Fibroblast of skin of back (primary cell): ENCODE data around the gene STK10.
A peak's percentile ranks its signal among the peaks of the same experiment; 100 is the strongest.

Experiments
- DNase-seq: peaks from one replicate; pipeline ENCODE4 v3.0.0-alpha.2; 2013

STK10 gene

DNA sequence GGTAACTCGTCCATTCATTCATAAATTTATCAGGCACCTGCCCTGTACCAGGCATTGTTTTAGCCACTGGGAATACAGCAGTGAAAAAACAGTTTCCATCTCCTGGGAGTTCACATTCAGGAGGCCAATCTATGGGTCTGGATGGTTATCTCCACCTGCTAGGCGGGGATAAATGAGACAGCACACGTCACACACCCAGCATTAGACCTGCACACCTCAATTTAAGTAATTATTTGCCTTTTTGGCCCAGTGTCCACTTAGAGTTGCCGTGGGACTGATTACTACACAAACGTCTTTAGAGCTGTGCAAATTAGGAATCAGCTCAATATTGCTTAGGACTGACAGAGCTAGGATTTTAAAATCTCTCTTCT, 46.1 kb downstream of the STK10 start:
- DNase-seq, result no peak

DNA sequence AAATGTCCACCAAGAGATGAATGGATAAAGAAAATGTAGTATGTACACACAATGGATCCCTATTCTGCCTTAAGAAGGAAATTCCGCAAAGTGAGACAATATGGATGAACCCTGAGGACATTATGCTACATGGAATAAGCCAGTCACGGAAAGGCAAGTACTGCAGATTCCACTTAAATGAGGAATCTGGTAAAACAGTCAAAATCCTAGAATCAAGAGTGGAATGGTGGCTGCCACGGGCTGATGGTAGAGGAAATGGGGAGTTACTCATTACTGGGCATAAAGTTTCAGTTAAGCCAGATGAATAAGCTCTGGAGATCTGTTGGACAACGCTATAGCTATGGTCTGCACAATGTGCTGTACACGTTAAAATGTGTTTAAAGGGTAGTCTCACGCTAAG, 47.2 kb downstream of the STK10 start:
- DNase-seq, result no peak

DNA sequence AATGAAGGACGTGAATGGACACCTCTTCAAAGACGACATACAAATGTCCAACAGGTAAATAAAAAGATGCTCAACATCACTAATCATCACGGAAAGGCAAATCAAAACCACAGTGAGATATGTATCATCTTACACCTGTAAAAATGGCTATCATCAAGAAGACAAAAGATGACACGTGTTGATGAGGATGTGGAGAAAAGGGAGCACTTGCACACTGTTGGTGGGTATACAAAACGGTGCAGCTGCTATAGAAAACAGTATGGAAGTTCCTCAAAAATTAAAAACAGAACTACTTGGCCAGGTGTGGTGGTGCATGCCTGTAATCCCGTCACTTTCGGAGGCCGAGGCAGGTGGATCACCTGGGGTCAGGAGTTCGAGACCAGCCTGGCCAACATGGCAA, 47.9 kb downstream of the STK10 start:
- DNase-seq, result no peak

GRCh38 chr5:172137046-172137445, 51.0 kb downstream of the STK10 start:
- no peak for DNase-seq

DNA sequence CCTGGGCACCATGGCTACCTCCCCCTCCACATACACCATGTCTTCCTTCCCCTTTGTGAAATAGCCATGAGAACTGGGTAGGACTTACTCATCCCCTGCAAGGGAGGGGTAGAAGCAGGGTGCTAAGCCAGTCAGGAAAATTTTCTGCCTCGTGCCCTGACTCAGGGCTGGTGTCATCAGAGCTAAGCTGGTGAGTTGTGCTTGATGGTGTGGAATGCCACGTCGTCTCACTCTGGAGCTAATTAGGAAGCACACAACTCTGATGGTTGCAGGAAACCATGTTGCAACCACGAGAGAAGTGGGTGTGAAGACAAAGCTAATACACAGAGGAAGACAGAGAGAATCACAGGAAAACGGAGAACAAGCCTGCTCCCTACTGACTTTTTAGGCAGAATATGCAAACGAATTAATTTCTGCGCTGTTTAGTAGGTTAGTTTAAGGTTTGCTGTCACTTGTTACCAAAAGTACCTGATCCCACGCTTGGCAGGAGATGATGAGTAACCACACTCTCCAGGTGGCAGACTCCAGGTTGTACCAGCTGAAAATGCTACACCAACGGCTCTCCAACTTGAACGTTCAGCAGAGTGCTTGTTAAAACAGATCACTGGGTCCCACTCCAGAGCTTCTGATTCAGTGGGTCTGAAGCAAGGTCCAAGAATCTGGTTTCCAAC, 54.5 kb downstream of the STK10 start:
- peak; percentile 96 for DNase-seq

DNA sequence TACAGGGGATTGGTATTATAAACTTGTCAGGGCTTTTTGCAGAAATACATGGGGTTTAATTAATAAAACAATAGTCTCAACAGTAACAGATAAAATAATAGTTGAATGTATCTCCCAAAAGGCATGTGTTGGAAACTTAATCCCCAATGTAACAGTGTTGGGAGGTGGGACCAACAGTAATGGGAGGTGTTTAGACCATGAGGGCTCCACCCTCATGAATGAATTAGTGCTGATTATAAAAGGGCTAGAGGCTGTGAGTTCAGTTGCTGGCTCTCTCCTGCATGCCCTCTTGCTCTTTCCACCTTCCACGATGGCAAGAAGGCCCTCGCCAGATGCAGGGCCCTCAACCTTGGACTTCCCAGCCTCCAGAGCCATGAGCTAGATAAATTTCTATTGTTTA, 56.3 kb downstream of the STK10 start:
- DNase-seq, result no peak

DNA sequence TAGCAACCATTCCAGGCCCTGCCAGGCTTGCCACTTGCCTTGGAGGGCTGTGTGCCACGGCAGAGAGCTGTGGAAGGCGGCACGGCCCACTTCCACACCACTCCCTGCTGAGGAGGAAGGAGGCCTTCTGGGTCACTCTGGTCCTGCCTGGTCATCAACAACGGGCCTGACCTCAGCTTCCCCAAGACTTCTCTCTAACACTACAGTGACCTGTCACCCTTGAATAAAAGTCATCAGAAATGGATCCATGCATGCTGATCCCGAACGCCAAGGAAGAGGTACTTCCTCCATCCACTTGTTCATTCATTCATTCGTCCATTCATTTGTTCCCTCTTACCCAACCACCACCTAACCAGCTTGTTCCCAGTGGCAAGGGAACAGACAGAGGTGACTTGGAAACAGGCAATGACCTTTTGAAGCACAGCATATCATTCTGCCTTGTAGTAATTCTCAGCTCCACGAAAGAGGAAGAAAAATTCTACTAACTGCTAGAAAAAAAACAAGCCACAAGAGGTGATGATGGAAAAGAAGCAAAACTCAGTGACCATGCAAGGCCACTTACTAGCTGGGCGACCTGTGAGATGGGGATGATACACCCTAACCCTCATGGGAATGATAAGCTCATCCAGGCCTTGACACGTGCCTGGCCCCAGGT, 58.6 kb downstream of the STK10 start:
- DNase-seq, result no peak

DNA sequence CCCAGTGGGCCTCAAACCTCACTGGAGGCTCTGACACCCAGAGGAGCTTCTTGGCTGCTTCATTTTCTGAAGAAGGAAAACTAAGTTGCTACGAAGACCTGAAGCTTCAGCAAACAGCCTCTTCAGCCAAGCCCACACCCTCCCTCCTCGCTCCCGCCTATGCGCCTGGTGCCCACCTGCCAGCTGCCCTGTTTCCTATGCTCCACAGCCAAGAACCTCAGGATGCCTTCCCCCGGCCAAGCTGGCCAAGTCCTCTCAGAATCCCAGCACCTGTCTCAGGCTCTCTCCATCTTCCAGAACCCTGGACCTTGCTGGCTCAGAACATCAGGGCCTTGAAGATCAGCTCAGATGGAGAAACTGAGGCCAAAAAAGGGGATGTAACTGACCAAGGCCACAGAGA, 60.4 kb downstream of the STK10 start:
- no peak for DNase-seq

GRCh38 chr5:172123269-172123692, 64.7 kb downstream of the STK10 start:
- peak; percentile 88 for DNase-seq

- no peak for DNase-seq
Observed at GRCh38 chr5:172119921-172120688, 67.9 kb downstream of the STK10 start.

- DNase-seq, result no peak
Observed at GRCh38 chr5:172118891-172119290, 69.1 kb downstream of the STK10 start.

DNA sequence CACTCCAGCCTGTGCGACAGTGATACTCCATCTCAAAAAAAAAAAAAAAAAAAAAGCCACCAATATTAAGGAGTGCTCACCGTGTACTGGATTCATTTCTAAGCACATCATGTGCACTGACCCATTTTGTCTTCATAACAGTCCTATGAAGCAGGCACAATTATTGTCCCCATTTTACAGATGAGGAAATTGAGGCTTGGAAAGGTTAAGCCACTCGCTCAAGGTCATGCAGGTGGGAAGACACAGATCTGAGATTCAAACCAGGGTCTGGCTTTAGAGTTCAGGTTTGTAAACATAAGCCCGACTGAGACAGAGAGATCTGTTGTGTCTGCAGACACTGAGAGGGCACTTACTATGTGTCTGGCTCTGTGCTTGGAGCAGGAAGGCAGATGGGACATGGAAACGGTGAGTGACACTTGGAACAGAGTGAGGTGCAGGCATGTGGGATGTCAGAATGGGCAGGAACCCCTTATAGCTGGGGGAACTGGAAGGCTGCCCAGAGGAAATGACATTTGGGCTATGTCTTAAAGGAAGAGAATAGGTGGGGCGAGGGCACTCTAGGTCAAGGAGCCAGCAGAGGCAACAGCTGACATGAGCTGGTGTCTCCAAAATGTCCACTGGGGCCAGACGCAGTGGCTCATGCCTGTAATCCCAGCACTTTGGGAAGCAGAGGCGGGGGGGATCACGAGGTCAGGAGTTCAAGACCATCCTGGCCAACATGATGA, 69.9 kb downstream of the STK10 start:
- DNase-seq, result no peak

DNA sequence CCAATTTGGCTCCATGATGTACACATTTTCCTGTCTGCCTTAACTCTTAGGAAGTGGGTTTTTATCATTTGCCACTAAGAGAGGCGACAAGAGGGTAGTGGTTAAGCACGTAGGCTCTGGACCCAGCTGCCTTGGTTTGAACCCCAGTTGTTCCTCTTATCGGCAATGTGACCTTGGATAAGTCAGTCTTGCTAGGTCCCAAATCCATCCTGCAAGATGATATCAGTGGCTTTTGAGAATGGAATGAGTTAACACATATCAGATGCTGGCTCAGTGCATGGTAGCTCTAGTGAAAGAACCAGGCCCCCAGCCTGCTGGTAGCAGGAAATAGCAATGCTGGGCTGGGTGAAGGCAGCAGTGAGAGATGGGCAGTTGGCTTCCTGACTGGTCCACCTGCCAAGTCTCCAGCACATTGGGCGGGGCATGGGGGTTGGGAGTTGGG, 72.5 kb downstream of the STK10 start:
- DNase-seq, result no peak

DNA sequence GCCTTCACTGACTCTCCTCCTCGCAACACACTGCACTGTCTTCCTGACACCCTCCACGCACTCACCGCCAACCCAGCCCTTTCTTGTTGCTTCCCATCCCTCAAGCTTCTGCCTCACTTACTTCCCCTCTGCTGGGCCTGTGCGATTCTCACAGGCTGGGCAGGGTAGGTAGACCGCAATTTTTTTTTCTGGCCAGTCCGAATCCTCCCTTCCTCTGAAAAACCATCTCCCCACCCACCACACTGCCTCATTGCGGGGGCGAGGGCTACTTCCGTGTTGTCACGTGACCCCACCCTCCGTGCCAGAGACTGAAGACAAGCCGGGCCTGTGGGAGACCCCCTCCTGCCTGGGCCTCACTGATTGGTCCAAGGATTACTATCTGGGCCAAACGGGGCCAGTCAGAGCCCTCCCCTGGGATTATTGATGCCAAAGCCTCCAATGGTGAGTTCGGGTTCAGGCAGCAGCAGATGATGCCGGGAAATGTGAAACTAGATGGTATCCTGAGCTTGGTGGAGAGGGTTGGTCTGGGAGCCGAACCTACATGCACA, 73.1 kb downstream of the STK10 start:
- no peak for DNase-seq

DNA sequence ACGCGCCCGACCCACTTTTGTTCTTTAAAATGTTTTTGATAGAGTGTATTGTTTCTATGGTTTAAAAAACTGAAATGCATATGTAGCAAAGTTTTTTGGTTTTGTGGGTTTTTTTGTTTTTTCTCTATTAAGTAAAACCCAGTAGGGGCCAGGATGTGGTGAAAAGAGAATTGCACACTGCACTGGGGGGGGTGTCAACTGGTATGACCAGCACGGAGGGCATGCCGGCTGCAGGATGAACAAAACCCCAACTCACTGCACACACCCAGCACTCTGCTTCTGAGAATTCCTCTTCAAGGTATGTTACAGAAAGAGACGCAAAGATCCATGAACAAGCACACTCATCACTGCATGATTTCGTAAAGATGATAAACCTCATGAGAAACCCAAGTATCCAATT, 75.0 kb downstream of the STK10 start:
- peak; percentile 91 for DNase-seq

DNA sequence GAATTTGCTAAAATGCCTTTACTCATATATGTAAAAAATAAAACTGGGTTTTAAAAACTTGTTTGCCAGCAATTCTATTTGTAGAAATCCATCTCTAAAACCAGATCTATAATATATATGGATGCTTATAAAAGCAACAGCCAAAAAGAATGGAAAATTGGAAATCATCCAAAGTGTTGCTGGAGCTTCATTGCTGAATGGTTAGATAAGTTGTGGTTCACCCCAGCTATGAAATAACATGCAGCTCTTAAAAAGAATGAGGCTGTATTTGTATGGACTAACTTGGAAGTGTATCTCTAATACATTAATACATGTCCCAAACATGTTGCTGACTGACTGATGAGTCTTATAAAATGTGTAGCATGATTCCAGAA, 76.2 kb downstream of the STK10 start:
- peak; percentile 92 for DNase-seq

GRCh38 chr5:172110921-172111851, 76.8 kb downstream of the STK10 start:
- peak; percentile 85 for DNase-seq

DNA sequence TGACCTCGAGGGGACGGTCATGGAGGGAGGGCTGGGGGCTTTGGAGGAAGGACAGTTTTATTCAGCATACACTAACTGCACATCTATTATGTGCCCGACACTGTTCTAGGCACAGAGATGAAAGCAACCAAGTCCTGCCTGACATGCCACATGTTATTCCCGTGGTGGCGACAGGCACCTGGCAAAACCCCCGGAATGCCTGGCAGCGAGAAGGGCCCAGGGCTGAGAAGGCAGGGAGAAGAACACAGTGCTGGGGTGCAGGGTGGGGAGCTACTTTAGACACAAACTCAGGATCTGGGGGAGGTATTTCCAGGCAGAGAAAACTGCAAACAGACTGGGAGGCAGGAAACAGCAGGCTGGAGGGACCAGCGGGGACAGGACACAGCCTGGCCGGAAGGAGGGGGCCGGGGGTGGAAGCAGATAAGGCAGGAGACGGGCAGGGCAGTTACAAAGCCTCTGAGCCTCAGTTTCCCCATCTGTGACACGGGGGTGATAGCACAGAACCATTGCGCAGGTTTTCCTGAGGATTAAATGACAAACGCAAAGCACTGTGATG, 77.7 kb downstream of the STK10 start:
- DNase-seq, result no peak

- no peak for DNase-seq
Observed at GRCh38 chr5:172109749-172110148, 78.3 kb downstream of the STK10 start.

- peak; percentile 88 for DNase-seq
Observed at GRCh38 chr5:172107571-172107970, 80.5 kb downstream of the STK10 start.
